Neural cell (in vitro differentiated cells): Measurements from ENCODE around the gene KCNRG. TPM values are rescaled to one million over a fixed set of nuclear protein-coding genes. Genes with fewer than 3 reads are reported as not detected.

Experiments
- H2AFZ ChIP-seq: fragments of 200-600, 300-800 bp; sonication (generic), shearing (Covaris generic); 2 replicates; pipeline ENCODE4 v1.6.0; 2014; ENCODE audit warnings: low read depth, mild to moderate bottlenecking, antibody characterized with exemption, low read length, moderate library complexity
- H3F3A ChIP-seq: fragments of 200-600 bp; shearing (Covaris generic); 2 replicates; pipeline ENCODE4 v1.6.1; 2016; ENCODE audit warnings: mild to moderate bottlenecking, moderate library complexity, mixed read lengths, antibody characterized with exemption, low read length; ENCODE audit not compliant: insufficient read depth, poor library complexity, severe bottlenecking
- H3K27ac ChIP-seq: fragments of 200-600, 300-800 bp; sonication (generic), shearing (Covaris generic); 2 replicates; pipeline ENCODE4 v1.5.1; 2014; ENCODE audit warnings: mild to moderate bottlenecking, low read length, moderate library complexity
- H3K27me3 ChIP-seq: fragments of 300-800, 200-600 bp; sonication (generic), shearing (Covaris generic); 2 replicates; pipeline ENCODE4 v1.6.0; 2014; ENCODE audit warnings: mild to moderate bottlenecking, low read depth, low read length, moderate library complexity; ENCODE audit not compliant: insufficient read depth
- H3K36me3 ChIP-seq: fragments of 300-800, 200-600 bp; sonication (generic), shearing (Covaris generic); 2 replicates; pipeline ENCODE4 v1.5.1; 2014; ENCODE audit warnings: mild to moderate bottlenecking, antibody characterized with exemption, low read length, moderate library complexity; ENCODE audit not compliant: insufficient read depth
- H3K4me2 ChIP-seq: fragments of 300-800, 200-600 bp; sonication (generic), shearing (Covaris generic); 2 replicates; pipeline ENCODE4 v1.6.0; 2014; ENCODE audit warnings: mild to moderate bottlenecking, low read length
- H3K4me3 ChIP-seq: fragments of 300-800, 200-600 bp; sonication (generic), shearing (Covaris generic); 2 replicates; pipeline ENCODE4 v1.5.1; 2014; ENCODE audit warnings: mild to moderate bottlenecking, low read length, moderate library complexity
- H3K79me2 ChIP-seq: fragments of 200-600 bp; shearing (Covaris generic); replicated peaks from 2 replicates; pipeline ENCODE4 v1.6.0; 2014; ENCODE audit warnings: mild to moderate bottlenecking, low read length, moderate library complexity; ENCODE audit not compliant: insufficient read depth
- H3K9ac ChIP-seq: fragments of 300-800, 200-600 bp; sonication (generic), shearing (Covaris generic); 2 replicates; pipeline ENCODE4 v1.6.1; 2016; ENCODE audit warnings: mild to moderate bottlenecking, low read length, mixed read lengths
- H3K9me2 ChIP-seq: fragments of 200-600 bp; shearing (Covaris generic); 2 replicates; pipeline ENCODE4 v1.6.1; 2016; ENCODE audit warnings: mild to moderate bottlenecking, low read length, mixed read lengths; ENCODE audit not compliant: insufficient read depth
- H3K9me3 ChIP-seq: fragments of 200-600, 300-800 bp; sonication (generic), shearing (Covaris generic); 2 replicates; pipeline ENCODE4 v1.6.1; 2016; ENCODE audit warnings: mild to moderate bottlenecking, mixed run types, low read length, moderate library complexity, mixed read lengths
- H4K20me1 ChIP-seq: fragments of 200-600 bp; shearing (Covaris generic); 2 replicates; pipeline ENCODE4 v1.6.1; 2016; ENCODE audit warnings: mild to moderate bottlenecking, mixed run types; ENCODE audit not compliant: insufficient read depth
- CTCF ChIP-seq: fragments of 450-650 bp; IDR thresholded peaks from 2 replicates; pipeline ENCODE4 v1.5.1; 2014; ENCODE audit warnings: antibody characterized with exemption, mild to moderate bottlenecking, moderate library complexity; ENCODE audit not compliant: poor library complexity, severe bottlenecking
- EP300 ChIP-seq: fragments of 450-650 bp; conservative IDR thresholded peaks from 2 replicates; pipeline ENCODE4 v1.6.1; 2014; ENCODE audit warnings: antibody characterized with exemption, mild to moderate bottlenecking, moderate library complexity; ENCODE audit not compliant: poor library complexity, severe bottlenecking
- EZH2 ChIP-seq: fragments of 200-600, 300-800 bp; shearing (Covaris generic), sonication (generic); IDR thresholded peaks from 2 replicates; pipeline ENCODE4 v1.6.1; 2014; ENCODE audit warnings: antibody characterized with exemption, low read length, borderline replicate concordance, mild to moderate bottlenecking; ENCODE audit not compliant: insufficient read depth, poor library complexity, severe bottlenecking
- MXI1 ChIP-seq: fragments of 450-650 bp; conservative IDR thresholded peaks from 2 replicates; pipeline ENCODE4 v1.6.1; 2014; ENCODE audit warnings: antibody characterized with exemption, mild to moderate bottlenecking; ENCODE audit not compliant: poor library complexity, severe bottlenecking
- POLR2AphosphoS5 ChIP-seq: IDR thresholded peaks from 2 replicates; pipeline ENCODE4 v1.6.1; 2012
- RAD21 ChIP-seq: fragments of 450-650 bp; conservative IDR thresholded peaks from 2 replicates; pipeline ENCODE4 v1.6.1; 2014; ENCODE audit warnings: antibody characterized with exemption, mild to moderate bottlenecking, moderate library complexity
- REST ChIP-seq: IDR thresholded peaks from 2 replicates; pipeline ENCODE4 v1.6.1; 2012; ENCODE audit warnings: borderline replicate concordance
- SMC3 ChIP-seq: fragments of 450-650 bp; conservative IDR thresholded peaks from 2 replicates; pipeline ENCODE4 v1.6.1; 2014; ENCODE audit warnings: antibody characterized with exemption, mild to moderate bottlenecking, moderate library complexity; ENCODE audit not compliant: poor library complexity
- TAF1 ChIP-seq: IDR thresholded peaks from 2 replicates; pipeline ENCODE4 v1.6.1; 2012; ENCODE audit warnings: low read depth
- polyA plus RNA-seq: library from polyadenylated mRNA; depleted of rRNA; stranded (reverse); fragments of >200 nt; gene quantifications from 2 replicates; pipeline ENCODE4 v1.2.3, GENCODE V29; 2014

KCNRG gene
- polyA plus RNA-seq, 1 donor from 2014 or later = 6.7 TPM

- H3K36me3 ChIP-seq = peaks cover 7% of the 10 kb centered on the region
- peak within 1 kb of the TSS; percentile 99 for H3K4me2 ChIP-seq
- peak within 1 kb of the TSS; percentile 99 for H3K4me3 ChIP-seq
- no peaks in the 10 kb centered on the region for H3K9me3 ChIP-seq
- peak within 1 kb of the TSS; percentile 99 for H2AFZ ChIP-seq
- H3K9me2 ChIP-seq = no peaks in the 10 kb centered on the region
- peak within 1 kb of the TSS; percentile 92 for H3K27ac ChIP-seq
- peak within 1 kb of the TSS; percentile 99 for H3K9ac ChIP-seq
- H3K79me2 ChIP-seq = peaks cover 40% of the 10 kb centered on the region
- H3F3A ChIP-seq = no peaks in the 10 kb centered on the region
- peak; percentile 78 for TF ChIP-seq REST
- peak; percentile 51 for TF ChIP-seq MXI1
- peak; percentile 88 for TF ChIP-seq POLR2AphosphoS5
- TF ChIP-seq EP300 = peak; percentile 21
- peak; percentile 72 for TF ChIP-seq RAD21
- peak; percentile 81 for TF ChIP-seq SMC3
- TF ChIP-seq TAF1 = peak; percentile 39
- TF ChIP-seq EZH2 = no peak
- TF ChIP-seq CTCF = peak; percentile 89
- H3K27me3 ChIP-seq = no peaks in the 10 kb centered on the region
- no peaks in the 10 kb centered on the region for H4K20me1 ChIP-seq
These were observed 18.0 kb upstream of the KCNRG start, which contains the start of gene TRIM13 for GRCh38 chr13:49996951-49997895. TSS of gene TRIM13 (plus strand) at chr13:49997042. CDS start at chr13:50011941, 14,899 bp downstream.

- no peak for TF ChIP-seq EZH2
- no peak for TF ChIP-seq TAF1
- no peak for TF ChIP-seq MXI1
- no peak for TF ChIP-seq REST
- no peak for TF ChIP-seq RAD21
- TF ChIP-seq CTCF = no peak
- Histone ChIP-seq H2AFZ (peak overlapping the region; percentile 99), H3K4me3 (peak overlapping the region; percentile 99), H3F3A (no peaks in the 10 kb centered on the region), H3K27ac (peak overlapping the region; percentile 92), H3K4me2 (peak overlapping the region; percentile 99), H3K9ac (peak overlapping the region; percentile 99), H4K20me1 (no peaks in the 10 kb centered on the region), H3K79me2 (peaks cover 45% of the 10 kb centered on the region), H3K27me3 (no peaks in the 10 kb centered on the region), H3K9me3 (no peaks in the 10 kb centered on the region), H3K9me2 (no peaks in the 10 kb centered on the region), H3K36me3 (peaks cover 7% of the 10 kb centered on the region)
These were observed 17.3 kb upstream of the KCNRG start for GRCh38 chr13:49997955-49998354.
